Small intestine (tissue), 7 donors: ENCODE measurements around the gene RBMS1. TPM values are rescaled to one million over a fixed set of nuclear protein-coding genes. Genes with fewer than 3 reads are reported as not detected.

Experiments used
- DNase-seq, 2 donors: peaks; one replicate each; pipeline versions ENCODE4 v3.0.0 to v3.0.0-alpha.2; 2013
- FAIRE-seq: peaks from 2 replicates; lab custom pipeline; 2012; peaks lifted over from hg19 to GRCh38; lab: Jason Lieb, UNC
- H3K27ac ChIP-seq, 3 donors: one replicate each; pipeline ENCODE4 v1.5.1; 2013; ENCODE audit warnings: low read length in 2 of 3, mild to moderate bottlenecking in 2 of 3, control low read depth in 1 of 3, inconsistent platforms in 1 of 3, low read depth in 1 of 3, moderate library complexity in 1 of 3
- H3K27me3 ChIP-seq, 3 donors: one replicate each; pipeline ENCODE4 v1.6.1; 2013; ENCODE audit warnings: low read length in 3 of 3, inconsistent platforms in 1 of 3; ENCODE audit not compliant: control insufficient read depth in 3 of 3, insufficient read depth in 3 of 3
- H3K36me3 ChIP-seq, 3 donors: one replicate each; pipeline ENCODE4 v1.6.1; 2013; ENCODE audit warnings: low read length in 3 of 3, inconsistent platforms in 1 of 3, low read depth in 1 of 3, mild to moderate bottlenecking in 1 of 3, moderate library complexity in 1 of 3; ENCODE audit not compliant: control insufficient read depth in 3 of 3, insufficient read depth in 2 of 3
- H3K4me1 ChIP-seq, 3 donors: one replicate each; pipeline ENCODE4 v1.6.1; 2013; ENCODE audit warnings: low read length in 2 of 3, inconsistent platforms in 1 of 3, low read depth in 1 of 3, mild to moderate bottlenecking in 1 of 3, moderate library complexity in 1 of 3; ENCODE audit not compliant: control insufficient read depth in 3 of 3, insufficient read depth in 2 of 3
- H3K4me3 ChIP-seq, 3 donors: one replicate each; pipeline ENCODE4 v1.5.1; 2013; ENCODE audit warnings: low read length in 3 of 3, control low read depth in 1 of 3, inconsistent platforms in 1 of 3, low read depth in 1 of 3, mild to moderate bottlenecking in 1 of 3, moderate library complexity in 1 of 3
- H3K9me3 ChIP-seq, 2 donors: one replicate each; pipeline ENCODE4 v1.6.1; 2013; ENCODE audit warnings: low read depth in 1 of 2, low read length in 1 of 2; ENCODE audit not compliant: control insufficient read depth in 2 of 2, insufficient read depth in 1 of 2
- WGBS, 3 donors: extraction: QIAGEN DNeasy Blood & Tissue Kit; methylation state at CpG; one replicate each; pipeline ENCODE4 v1.1.7; 2013; 5-methylcytosine and 5-hydroxymethylcytosine counted together
- polyA plus RNA-seq, 4 donors: library from polyadenylated mRNA; stranded (reverse) in 3 of 4; unstranded in 1 of 4; fragments of 200-250 nt in 3 of 4; fragments of 120-200 nt in 1 of 4; gene quantifications; one replicate each; pipeline versions ENCODE4 v1.2.1 to v1.2.3, GENCODE V29; 2013
- donor health status: healthy with polysubstance abuse.
- donor health status: control.
- donor health status: control.
- donor health status: Bipolar disorder and iron deficiency.
- donor health status: healthy.

RBMS1 gene
- polyA plus RNA-seq, 4 donors: 2.0 to 21.4 (median 10.1) TPM

GRCh38 chr2:160431441-160431840 is 62.2 kb downstream of the RBMS1 start:
- H3K27ac ChIP-seq: no peak overlapping the region
- FAIRE-seq (no peak), DNase-seq (peak; percentile 11 to 16)
- H3K27me3 ChIP-seq: no peaks in the 10 kb centered on the region
- H3K9me3 ChIP-seq: peaks cover 0 to 5% of the 10 kb centered on the region in 2 donors
- H3K4me3 ChIP-seq: no peak overlapping the region
- 92 to 100% (median 97%) methylated on average over 1 of the region's 1 CpG for WGBS, 3 donors
- peaks cover 2 to 11% (median 5%) of the 10 kb centered on the region in 3 donors for H3K4me1 ChIP-seq
- H3K36me3 ChIP-seq: peaks cover 0 to 2% (median 0%) of the 10 kb centered on the region in 3 donors

- Histone ChIP-seq H3K27ac (no peak overlapping the region), H3K27me3 (no peaks in the 10 kb centered on the region)
Measured at GRCh38 chr2:160430001-160430344, 63.6 kb downstream of the RBMS1 start.

GRCh38 chr2:160429248-160430000 is 64.2 kb downstream of the RBMS1 start:
- Histone ChIP-seq H3K9me3 (peaks cover 0 to 5% of the 10 kb centered on the region in 2 donors), H3K4me3 (no peak overlapping the region), H3K4me1 (peaks cover 2 to 15% (median 9%) of the 10 kb centered on the region in 3 donors), H3K27me3 (no peaks in the 10 kb centered on the region), H3K27ac (peak overlapping the region in 1 of 3 donors; percentile 52), H3K36me3 (peaks cover 0 to 2% (median 0%) of the 10 kb centered on the region in 3 donors)
- DNase-seq (peak; percentile 63 to 65), FAIRE-seq (peak; percentile 94)
- 3 to 9% (median 5%) methylated on average over 1 of the region's 1 CpG for WGBS, 3 donors

More at GRCh38 chr2:160430001-160430344, 63.6 kb downstream of the RBMS1 start:
- Histone ChIP-seq H3K36me3 (peaks cover 0 to 2% (median 0%) of the 10 kb centered on the region in 3 donors), H3K9me3 (peaks cover 0 to 5% of the 10 kb centered on the region in 2 donors), H3K4me1 (peaks cover 2 to 15% (median 9%) of the 10 kb centered on the region in 3 donors), H3K4me3 (no peak overlapping the region)
- FAIRE-seq (no peak), DNase-seq (no peak)

- no peak overlapping the region for H3K4me3 ChIP-seq
- no peak for DNase-seq
Measured at GRCh38 chr2:160428405-160428763, 65.2 kb downstream of the RBMS1 start.

GRCh38 chr2:160427629-160428404 is 65.8 kb downstream of the RBMS1 start:
- DNase-seq: peak; percentile 10 to 35
- Histone ChIP-seq H3K4me3 (no peak overlapping the region), H3K27ac (peak overlapping the region in 2 of 3 donors; percentile 10 to 62), H3K4me1 (peaks cover 2 to 16% (median 7%) of the 10 kb centered on the region in 3 donors), H3K36me3 (peaks cover 0 to 2% (median 0%) of the 10 kb centered on the region in 3 donors), H3K27me3 (no peaks in the 10 kb centered on the region), H3K9me3 (peaks cover 0 to 5% of the 10 kb centered on the region in 2 donors)
- WGBS, 3 donors: 34 to 83% (median 54%) methylated on average over 7 of the region's 7 CpGs
- no peak for FAIRE-seq

More at GRCh38 chr2:160428405-160428763, 65.2 kb downstream of the RBMS1 start:
- Histone ChIP-seq H3K9me3 (peaks cover 0 to 5% of the 10 kb centered on the region in 2 donors), H3K36me3 (peaks cover 0 to 2% (median 0%) of the 10 kb centered on the region in 3 donors), H3K27ac (peak overlapping the region in 2 of 3 donors; percentile 10 to 72), H3K27me3 (no peaks in the 10 kb centered on the region), H3K4me1 (peaks cover 2 to 16% (median 9%) of the 10 kb centered on the region in 3 donors)
- FAIRE-seq: no peak
- WGBS, 3 donors: 53 to 88% (median 78%) methylated on average over 4 of the region's 4 CpGs

- WGBS, 3 donors: 79 to 95% (median 93%) methylated on average over 5 of the region's 5 CpGs
- Histone ChIP-seq H3K27me3 (no peaks in the 10 kb centered on the region), H3K9me3 (peaks cover 0 to 5% of the 10 kb centered on the region in 2 donors), H3K27ac (peak overlapping the region in 2 of 3 donors; percentile 11 to 70), H3K4me1 (peaks cover 0 to 12% (median 4%) of the 10 kb centered on the region in 3 donors), H3K36me3 (peaks cover 0 to 2% (median 0%) of the 10 kb centered on the region in 3 donors), H3K4me3 (no peak overlapping the region)
- FAIRE-seq (no peak), DNase-seq (no peak)
Measured at GRCh38 chr2:160426604-160427003, 67.0 kb downstream of the RBMS1 start.

GRCh38 chr2:160425434-160426151 is 68.0 kb downstream of the RBMS1 start:
- DNase-seq: peak in 1 of 2 donors; percentile 33
- no peak for FAIRE-seq
- Histone ChIP-seq H3K4me1 (peaks cover 0 to 10% (median 4%) of the 10 kb centered on the region in 3 donors), H3K4me3 (no peak overlapping the region), H3K36me3 (peaks cover 0 to 2% (median 0%) of the 10 kb centered on the region in 3 donors), H3K9me3 (peaks cover 0 to 5% of the 10 kb centered on the region in 2 donors), H3K27ac (peak overlapping the region in 2 of 3 donors; percentile 0 to 27), H3K27me3 (no peaks in the 10 kb centered on the region)
- 74 to 89% (median 87%) methylated on average over 4 of the region's 4 CpGs for WGBS, 3 donors

GRCh38 chr2:160423126-160423525 is 70.5 kb downstream of the RBMS1 start:
- Histone ChIP-seq H3K4me3 (no peak overlapping the region), H3K4me1 (peaks cover 0 to 8% (median 4%) of the 10 kb centered on the region in 3 donors), H3K27ac (no peak overlapping the region), H3K27me3 (no peaks in the 10 kb centered on the region), H3K36me3 (peaks cover 0 to 2% (median 0%) of the 10 kb centered on the region in 3 donors), H3K9me3 (no peaks in the 10 kb centered on the region)
- no peak for DNase-seq
- WGBS, 3 donors: 75 to 92% (median 88%) methylated on average over 4 of the region's 4 CpGs
- no peak for FAIRE-seq
